Stomach smooth muscle (tissue), 2 donors: ENCODE results near the gene JAZF1.

Experiments
- H3K27ac ChIP-seq: one replicate; pipeline ENCODE4 v1.7.0; 2013; ENCODE audit warnings: mild to moderate bottlenecking, low read length, inconsistent platforms
- H3K27me3 ChIP-seq, 2 donors: one replicate each; pipeline ENCODE4 v1.7.0; 2013; ENCODE audit warnings: low read length in 2 of 2; ENCODE audit not compliant: insufficient read depth in 2 of 2, control insufficient read depth in 1 of 2
- H3K36me3 ChIP-seq, 2 donors: one replicate each; pipeline ENCODE4 v1.7.0; 2013; ENCODE audit warnings: low read length in 2 of 2; ENCODE audit not compliant: control insufficient read depth in 2 of 2, insufficient read depth in 2 of 2
- H3K4me1 ChIP-seq: one replicate; pipeline ENCODE4 v1.7.0; 2013; ENCODE audit warnings: low read length; ENCODE audit not compliant: control insufficient read depth, insufficient read depth
- H3K4me3 ChIP-seq, 2 donors: one replicate each; pipeline ENCODE4 v1.7.0; 2013; ENCODE audit warnings: low read length in 2 of 2
- H3K9ac ChIP-seq, 2 donors: one replicate each; pipeline ENCODE4 v1.7.0; 2013; ENCODE audit warnings: low read length in 2 of 2, mild to moderate bottlenecking in 1 of 2
- H3K9me3 ChIP-seq, 2 donors: one replicate each; pipeline ENCODE4 v1.7.0; 2013; ENCODE audit warnings: low read length in 2 of 2; ENCODE audit not compliant: control insufficient read depth in 2 of 2
- donor health status: healthy.
- donor health status: Pancreatic carcinoma.

Gene JAZF1

GRCh38 chr7:28086198-28086597, 94.4 kb downstream of the JAZF1 start:
- Histone ChIP-seq H3K4me3 (no peak overlapping the region), H3K27ac (no peak overlapping the region), H3K4me1 (peaks cover 6% of the 10 kb centered on the region), H3K27me3 (no peaks in the 10 kb centered on the region), H3K9me3 (no peaks in the 10 kb centered on the region), H3K9ac (no peak overlapping the region), H3K36me3 (no peaks in the 10 kb centered on the region)

DNA sequence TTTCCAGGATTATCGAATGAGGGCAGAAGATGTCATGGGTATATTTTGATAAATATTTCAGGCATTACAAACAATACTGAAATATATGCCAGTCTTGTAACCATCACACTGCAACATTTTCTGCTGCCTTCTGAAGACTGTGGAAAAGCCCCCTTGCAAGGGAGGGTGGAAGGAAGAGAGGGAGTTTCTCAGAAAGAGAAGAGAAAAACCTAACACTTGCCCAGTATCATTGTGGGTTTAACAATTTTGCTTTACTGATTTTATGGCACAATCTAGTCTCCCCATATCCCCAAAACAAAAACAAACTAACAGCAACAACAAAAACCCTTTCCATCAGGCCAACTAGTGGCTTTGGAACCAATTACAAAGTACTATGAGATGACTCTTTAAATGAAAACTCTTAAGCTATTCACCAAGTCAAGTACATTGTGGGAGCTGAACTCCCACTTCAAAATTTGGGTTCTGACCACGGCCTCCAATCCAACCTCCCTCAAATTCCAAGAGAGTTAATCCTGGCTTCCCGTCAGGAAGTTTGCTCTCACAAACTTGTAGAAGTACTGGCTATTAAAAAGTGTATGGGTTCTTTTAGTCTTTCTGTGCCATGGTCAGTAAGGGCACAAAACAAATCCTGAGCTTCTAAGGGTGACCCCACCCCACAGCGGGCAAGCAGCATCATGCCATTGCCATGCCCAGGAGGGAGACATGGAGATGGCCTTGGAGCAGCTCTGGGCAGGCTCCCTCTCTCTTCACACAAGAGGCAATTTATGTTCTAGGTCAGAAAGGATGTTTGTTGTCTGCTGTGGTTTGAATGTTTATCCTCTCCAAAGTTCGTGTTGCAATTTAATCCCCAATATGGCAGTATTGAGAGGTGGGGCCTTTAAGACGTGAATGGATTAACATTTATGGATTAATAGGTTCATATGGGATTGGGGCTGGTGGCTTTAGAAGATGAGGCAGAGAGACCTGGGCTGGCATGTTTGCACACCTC, 96.3 kb downstream of the JAZF1 start:
- Histone ChIP-seq H3K36me3 (no peaks in the 10 kb centered on the region), H3K4me1 (peaks cover 6% of the 10 kb centered on the region), H3K9me3 (no peaks in the 10 kb centered on the region), H3K27me3 (no peaks in the 10 kb centered on the region), H3K9ac (no peak overlapping the region), H3K27ac (no peak overlapping the region), H3K4me3 (no peak overlapping the region)

DNA sequence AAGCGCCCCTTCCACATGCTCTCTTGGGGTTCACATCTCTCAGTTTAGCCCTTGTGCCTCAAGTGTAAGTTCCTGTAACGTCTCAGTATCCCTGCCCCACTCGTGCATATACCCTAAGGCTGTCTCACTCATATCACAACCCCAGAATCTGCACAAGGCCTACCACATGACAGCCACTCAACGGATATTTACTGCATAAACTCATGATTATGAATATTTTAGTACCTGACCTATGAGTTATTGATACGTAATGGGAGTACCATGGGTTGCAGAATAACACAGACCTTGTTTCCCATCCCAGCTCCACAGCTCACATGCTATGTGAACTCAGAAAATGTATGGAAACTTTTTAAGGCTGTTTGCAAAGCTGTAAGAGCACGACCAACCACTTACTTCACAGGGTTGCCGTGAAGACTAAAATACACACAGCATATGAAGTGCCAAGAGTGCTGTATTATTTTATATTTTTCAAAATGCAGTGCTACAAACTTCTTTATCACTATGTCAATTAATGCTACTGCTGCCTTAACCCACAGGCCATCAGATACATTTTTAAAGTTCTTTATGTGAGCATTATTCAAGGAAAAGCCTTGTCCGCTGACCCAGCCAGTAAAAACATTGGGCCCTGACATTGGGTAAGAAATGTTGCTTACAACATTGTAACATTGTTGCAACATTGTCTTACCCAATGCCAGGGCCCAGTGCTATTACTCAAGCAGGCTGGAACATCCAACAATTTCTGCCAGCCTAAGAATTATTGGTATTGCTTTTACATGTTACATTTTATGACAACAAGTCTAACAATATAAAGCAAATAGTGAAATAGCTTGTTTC, 97.2 kb downstream of the JAZF1 start:
- no peak overlapping the region for H3K9ac ChIP-seq
- H3K27ac ChIP-seq, result no peak overlapping the region
- peaks cover 6% of the 10 kb centered on the region for H3K4me1 ChIP-seq
- H3K36me3 ChIP-seq, result no peaks in the 10 kb centered on the region
- H3K27me3 ChIP-seq, result no peaks in the 10 kb centered on the region
- no peaks in the 10 kb centered on the region for H3K9me3 ChIP-seq
- H3K4me3 ChIP-seq, result no peak overlapping the region

DNA sequence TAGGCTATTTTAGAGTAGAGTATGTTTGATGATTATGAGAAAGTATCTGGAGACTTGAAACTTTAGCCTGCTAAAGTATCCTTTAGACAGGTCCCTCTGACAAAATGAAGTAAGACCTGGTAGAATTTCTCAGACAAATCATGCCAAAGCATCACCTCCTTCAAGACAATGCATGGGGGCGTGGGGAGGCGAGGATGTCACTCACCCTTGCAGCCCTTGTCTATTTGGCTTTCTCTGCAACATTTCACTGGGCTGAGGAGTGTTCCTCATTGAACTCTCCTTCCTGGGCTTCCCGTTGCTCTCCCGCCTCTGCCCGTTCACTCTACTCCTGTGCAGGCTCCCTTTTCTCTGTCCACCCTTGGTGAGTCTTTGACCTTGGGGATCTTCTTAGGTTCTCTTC, 98.5 kb downstream of the JAZF1 start:
- Histone ChIP-seq H3K4me3 (no peak overlapping the region), H3K9ac (no peak overlapping the region), H3K4me1 (peaks cover 6% of the 10 kb centered on the region), H3K36me3 (no peaks in the 10 kb centered on the region), H3K27ac (no peak overlapping the region), H3K9me3 (no peaks in the 10 kb centered on the region), H3K27me3 (no peaks in the 10 kb centered on the region)

DNA sequence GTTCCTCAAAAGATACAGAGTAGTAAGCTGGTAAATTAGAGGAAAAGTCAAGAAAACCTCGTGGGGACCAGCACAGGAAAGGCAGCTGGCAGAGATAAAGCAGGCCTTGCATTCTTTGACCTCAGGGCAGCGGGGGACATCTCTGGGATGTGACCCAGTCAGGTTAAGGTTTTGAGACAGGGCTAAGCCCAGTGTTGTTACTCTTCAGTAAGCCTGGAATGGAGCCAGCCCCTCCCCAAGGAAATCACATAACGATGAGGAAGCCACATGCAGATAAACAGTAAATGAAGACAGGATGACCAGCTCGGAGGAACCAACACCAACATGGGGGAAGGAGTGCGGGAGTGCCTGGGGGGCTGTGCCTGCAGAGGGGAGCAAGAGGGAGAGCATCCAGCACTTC, 99.6 kb downstream of the JAZF1 start:
- no peaks in the 10 kb centered on the region for H3K27me3 ChIP-seq
- no peaks in the 10 kb centered on the region for H3K9me3 ChIP-seq
- no peaks in the 10 kb centered on the region for H3K36me3 ChIP-seq
- no peak overlapping the region for H3K9ac ChIP-seq
- H3K27ac ChIP-seq, result no peak overlapping the region
- H3K4me3 ChIP-seq, result no peak overlapping the region
- peaks cover 6% of the 10 kb centered on the region for H3K4me1 ChIP-seq

DNA sequence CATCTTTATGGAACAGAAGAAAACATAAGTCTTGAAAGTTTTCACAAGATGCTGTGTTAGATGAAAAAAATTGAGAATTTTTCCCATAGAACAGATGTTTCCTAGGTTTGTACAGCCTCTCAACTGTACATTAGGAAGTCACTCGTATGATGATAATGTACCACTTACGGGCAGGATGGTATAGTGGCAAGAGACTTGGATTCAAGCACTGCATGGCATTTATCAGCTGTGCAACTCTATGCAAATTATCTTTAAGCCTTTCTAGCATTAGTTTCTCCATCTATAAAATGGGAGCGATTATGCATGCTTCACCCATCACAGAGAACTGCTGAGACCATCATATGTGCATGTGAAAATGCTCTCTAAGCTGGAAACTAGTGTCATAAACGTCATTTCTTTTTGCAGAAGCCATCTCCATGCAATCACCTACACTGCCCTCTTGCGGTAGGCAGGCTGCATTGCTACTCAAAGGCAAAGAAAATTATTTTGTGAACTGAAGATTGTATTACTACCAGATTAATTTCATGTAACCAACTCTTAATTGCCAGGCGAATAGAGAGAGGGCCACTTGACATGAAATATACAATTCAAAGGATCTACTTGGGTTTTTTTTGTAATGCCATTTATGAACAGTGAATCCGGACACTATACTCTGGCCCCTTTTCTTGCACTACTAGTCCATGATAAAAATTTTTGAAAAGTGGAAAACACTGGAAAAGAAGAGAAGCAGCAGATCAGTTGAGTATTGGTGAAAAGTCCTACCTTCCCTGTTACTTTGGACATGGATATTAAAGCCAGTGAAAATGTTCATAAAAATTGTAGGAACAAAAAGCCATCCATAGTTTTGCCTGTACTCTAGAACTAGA, 102.3 kb downstream of the JAZF1 start:
- no peaks in the 10 kb centered on the region for H3K36me3 ChIP-seq
- H3K4me1 ChIP-seq, result peaks cover 7% of the 10 kb centered on the region
- no peak overlapping the region for H3K27ac ChIP-seq
- H3K9me3 ChIP-seq, result no peaks in the 10 kb centered on the region
- H3K9ac ChIP-seq, result no peak overlapping the region
- H3K4me3 ChIP-seq, result peak overlapping the region in 1 of 2 donors; percentile 23
- H3K27me3 ChIP-seq, result no peaks in the 10 kb centered on the region

DNA sequence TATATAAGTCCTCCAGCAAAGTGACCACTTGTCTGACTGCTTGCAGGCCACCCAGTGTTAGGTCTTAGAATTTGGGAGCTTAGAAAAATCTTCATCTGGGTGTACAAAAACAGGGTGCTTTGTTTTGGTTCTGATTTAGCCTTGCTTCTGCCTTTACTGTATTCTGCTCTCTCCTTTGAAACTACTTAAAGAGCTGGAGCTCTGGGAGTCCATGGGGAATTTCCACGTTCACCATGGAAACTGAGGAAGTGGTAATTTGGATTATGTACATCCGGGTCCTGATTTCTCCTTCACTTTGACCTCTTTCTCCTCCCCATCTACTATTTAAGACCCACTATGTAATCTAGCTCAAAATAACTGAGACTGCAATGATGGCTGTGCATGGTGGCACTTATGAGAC, 103.0 kb downstream of the JAZF1 start:
- H3K27ac ChIP-seq, result no peak overlapping the region
- H3K36me3 ChIP-seq, result no peaks in the 10 kb centered on the region

GRCh38 chr7:28076423-28077200, 104.0 kb downstream of the JAZF1 start:
- Histone ChIP-seq H3K9ac (no peak overlapping the region), H3K4me3 (no peak overlapping the region), H3K27me3 (no peaks in the 10 kb centered on the region), H3K36me3 (no peaks in the 10 kb centered on the region), H3K9me3 (no peaks in the 10 kb centered on the region), H3K4me1 (peaks cover 5% of the 10 kb centered on the region), H3K27ac (no peak overlapping the region)

More for the DNA sequence above, 103.0 kb downstream of the JAZF1 start:
- Histone ChIP-seq H3K4me1 (peaks cover 5% of the 10 kb centered on the region), H3K4me3 (no peak overlapping the region), H3K27me3 (no peaks in the 10 kb centered on the region), H3K9me3 (no peaks in the 10 kb centered on the region), H3K9ac (no peak overlapping the region)

- Histone ChIP-seq H3K9ac (no peak overlapping the region), H3K4me1 (peaks cover 9% of the 10 kb centered on the region), H3K27ac (no peak overlapping the region), H3K4me3 (no peak overlapping the region), H3K9me3 (no peaks in the 10 kb centered on the region), H3K27me3 (no peaks in the 10 kb centered on the region), H3K36me3 (no peaks in the 10 kb centered on the region)
Measured at GRCh38 chr7:28075674-28076358, 104.8 kb downstream of the JAZF1 start.
